Endothelial cell of umbilical vein (primary cell): ENCODE results near the gene PPP3CA. TPM values are rescaled to one million over a fixed set of nuclear protein-coding genes. Genes with fewer than 3 reads are reported as not detected.

Experiments used
- BruUV-seq: library from RNA; stranded (reverse); fragments of 400-500 nt; replicated peaks from 2 replicates; lab custom pipeline; 2021; lab: Mats Ljungman, UMichigan
- CTCF ChIA-PET: fragments of 300-600, 350-600 bp; sonication (Branson Sonifier 250); formaldehyde crosslinking; loops from one replicate; lab custom pipeline; 2021; ENCODE audit warnings: antibody characterized with exemption, inconsistent platforms; lab: Charles Lee
- POLR2A ChIA-PET: fragments of 300-600, 350-600 bp; sonication (Branson Sonifier 250); formaldehyde crosslinking; loops from one replicate; lab custom pipeline; 2021; ENCODE audit warnings: antibody characterized with exemption, inconsistent platforms; lab: Charles Lee
- DNase-seq: peaks from one replicate; pipeline ENCODE4 v3.0.0-alpha.2; 2011; ENCODE audit warnings: low read depth, low spot score
- FAIRE-seq: peaks from 2 replicates; lab custom pipeline; 2011; peaks lifted over from hg19 to GRCh38; lab: Jason Lieb, UNC
- H2AFZ ChIP-seq: 2 replicates; pipeline ENCODE4 v1.6.0; 2012; ENCODE audit warnings: low read depth, low read length, control low read depth, inconsistent platforms
- H3K27ac ChIP-seq: 2 replicates; pipeline ENCODE4 v1.5.1; 2011; ENCODE audit warnings: low read depth, mild to moderate bottlenecking, control low read depth, low read length, moderate library complexity; ENCODE audit not compliant: insufficient read depth
- H3K27me3 ChIP-seq, 2 experiments: 2 replicates each; pipeline versions ENCODE4 v1.6.0 to v1.6.1; 2011; ENCODE audit warnings: low read length in 2 of 2, mixed read lengths in 1 of 2; ENCODE audit not compliant: control insufficient read depth in 2 of 2, insufficient read depth in 2 of 2
- H3K36me3 ChIP-seq, 2 experiments: 2 replicates in 1 of 2; 3 replicates in 1 of 2; pipeline ENCODE4 v1.5.1; 2011; ENCODE audit warnings: low read length in 2 of 2, mild to moderate bottlenecking in 1 of 2, moderate library complexity in 1 of 2; ENCODE audit not compliant: control insufficient read depth in 2 of 2, insufficient read depth in 2 of 2; ENCODE audit errors: extremely low read depth in 1 of 2
- H3K4me1 ChIP-seq: 3 replicates; pipeline ENCODE4 v1.5.1; 2011; ENCODE audit warnings: mild to moderate bottlenecking, low read length; ENCODE audit not compliant: control insufficient read depth, insufficient read depth; ENCODE audit errors: extremely low read depth
- H3K4me2 ChIP-seq: 2 replicates; pipeline ENCODE4 v1.6.1; 2011; ENCODE audit warnings: low read length, control low read depth, mixed read lengths; ENCODE audit not compliant: insufficient read depth
- H3K4me3 ChIP-seq, 3 experiments: fragments of 200-600 bp in 1 of 3; sonication (generic), shearing (Covaris generic) in 1 of 3; replicated peaks in 1 of 3; 2 replicates each; pipeline ENCODE4 v1.5.1; 2011 to 2016; ENCODE audit warnings: control low read depth in 3 of 3, low read length in 3 of 3, mild to moderate bottlenecking in 2 of 3, inconsistent platforms in 1 of 3, low read depth in 1 of 3, moderate library complexity in 1 of 3; ENCODE audit not compliant: insufficient read depth in 1 of 3
- H3K79me2 ChIP-seq: 2 replicates; pipeline ENCODE4 v1.6.0; 2012; ENCODE audit warnings: low read length, inconsistent platforms; ENCODE audit not compliant: control insufficient read depth, insufficient read depth
- H3K9ac ChIP-seq: replicated peaks from 2 replicates; pipeline ENCODE3; 2011; ENCODE audit warnings: low read length, control low read depth; ENCODE audit not compliant: insufficient read depth; ENCODE audit errors: extremely low read depth
- H3K9me1 ChIP-seq: replicated peaks from 3 replicates; pipeline ENCODE4 v1.6.0; 2011; ENCODE audit warnings: mild to moderate bottlenecking, low read length; ENCODE audit not compliant: control insufficient read depth, insufficient read depth; ENCODE audit errors: extremely low read depth
- H3K9me3 ChIP-seq: replicated peaks from 2 replicates; pipeline ENCODE4 v1.5.1; 2012; ENCODE audit warnings: low read length, inconsistent platforms; ENCODE audit not compliant: control insufficient read depth, insufficient read depth
- H4K20me1 ChIP-seq: replicated peaks from 2 replicates; pipeline ENCODE3; 2011; ENCODE audit warnings: mild to moderate bottlenecking, low read length; ENCODE audit not compliant: control insufficient read depth, insufficient read depth; ENCODE audit errors: extremely low read depth
- EZH2 ChIP-seq: IDR thresholded peaks from 2 replicates; pipeline ENCODE4 v1.6.1; 2012; ENCODE audit warnings: borderline replicate concordance, low read depth, mild to moderate bottlenecking, moderate library complexity, low read length, inconsistent platforms; ENCODE audit not compliant: severe bottlenecking
- FOS ChIP-seq: IDR thresholded peaks from 2 replicates; pipeline ENCODE4 v1.6.1; 2011; ENCODE audit warnings: mild to moderate bottlenecking, low read length, moderate library complexity, borderline replicate concordance; ENCODE audit not compliant: insufficient read depth
- GATA2 ChIP-seq: IDR thresholded peaks from 2 replicates; pipeline ENCODE4 v1.7.0; 2011; ENCODE audit warnings: low read depth, mild to moderate bottlenecking, moderate library complexity, mixed read lengths, low read length; ENCODE audit not compliant: insufficient read length, insufficient read depth
- JUN ChIP-seq: IDR thresholded peaks from 2 replicates; pipeline ENCODE4 v1.6.1; 2011; ENCODE audit warnings: borderline replicate concordance, low read depth; ENCODE audit not compliant: insufficient read length, insufficient read depth
- MYC ChIP-seq: IDR thresholded peaks from one replicate; pipeline ENCODE4 v1.6.1; 2011; ENCODE audit warnings: mild to moderate bottlenecking, low read depth, low read length
- POLR2A ChIP-seq: IDR thresholded peaks from 2 replicates; pipeline ENCODE4 v1.6.1; 2012; ENCODE audit warnings: low read depth, mild to moderate bottlenecking, control low read depth, low read length
- POLR2AphosphoS5 ChIP-seq: IDR thresholded peaks from 2 replicates; pipeline ENCODE4 v1.6.1; 2012; ENCODE audit warnings: low read depth, mild to moderate bottlenecking, control low read depth, low read length, moderate library complexity; ENCODE audit not compliant: insufficient read depth
- dilution Hi-C: fragments of 300-500 bp; cut with MboI; formaldehyde crosslinking; loops from one replicate; pipeline ENCODE4 v1.15.0; 2019; ENCODE audit warnings: low sequenced_read_pairs; ENCODE audit not compliant: extremely low pct_ligation_motif_present
- intact Hi-C: fragments of 100-400 bp; cut with micrococcal nuclease; formaldehyde crosslinking; loops from one replicate; pipeline ENCODE4 v1.10.0; 2022
- polyA plus RNA-seq, 4 experiments: library from polyadenylated mRNA; depleted of rRNA in 3 of 4; stranded (reverse) in 3 of 4; unstranded in 1 of 4; fragments of >200 nt; gene quantifications; 2 replicates each; pipeline versions ENCODE4 v1.2.1 to v1.2.3, GENCODE V29; 2011 to 2012; ENCODE audit warnings: missing spikeins in 1 of 4
- total RNA-seq: library from RNA; stranded (reverse); gene quantifications from 2 replicates; pipeline ENCODE4 v1.2.3, GENCODE V29; 2021
- TF ChIP-seq, protein P1 (sequence below), 2 donors: IDR thresholded peaks; 1 replicate in 1 of 2; 2 replicates in 1 of 2; pipeline ENCODE4 v1.5.1; 2011; ENCODE audit warnings: low read length in 2 of 2, mild to moderate bottlenecking in 2 of 2, moderate library complexity in 2 of 2, control low read depth in 1 of 2, inconsistent platforms in 1 of 2, low read depth in 1 of 2; ENCODE audit not compliant: insufficient read depth in 1 of 2; ENCODE audit errors: extremely low read depth in 1 of 2
- TF ChIP-seq, protein P2 (sequence below): IDR thresholded peaks from 2 replicates; pipeline ENCODE4 v1.6.1; 2011; ENCODE audit not compliant: insufficient read depth, insufficient read length

PPP3CA gene
- total and polyA plus RNA-seq, 2 donors (not counting 3 experiments of a cell fraction or from before 2014, with no cell fraction given), result 7.0 to 43.3 TPM

DNA sequence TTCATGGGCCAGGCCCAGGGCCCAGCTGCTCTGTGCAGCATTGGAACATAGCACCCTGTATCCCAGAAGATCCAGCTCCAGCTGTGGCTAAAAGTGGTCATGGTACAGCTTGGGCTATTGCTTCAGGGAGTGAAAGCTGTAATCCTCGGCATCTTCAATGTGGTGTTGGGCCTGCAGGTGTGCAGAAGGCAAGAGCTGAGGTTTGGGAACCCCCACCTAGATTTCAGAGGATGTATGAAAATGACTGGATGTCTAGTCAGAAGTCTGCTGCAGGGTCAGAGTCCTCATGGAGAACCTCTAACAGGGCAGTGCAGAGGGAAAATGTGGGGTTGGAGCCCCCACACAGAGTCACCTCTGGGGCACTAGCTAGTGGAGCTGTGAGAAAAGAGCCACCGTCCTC lies 341.7 kb downstream of the PPP3CA start:
- POLR2A ChIA-PET, result no interaction called here
- dilution Hi-C loops, result no loop called here
- no TSS peak for BruUV-seq

More for the DNA sequence above, 341.7 kb downstream of the PPP3CA start:
- Histone ChIP-seq H3K4me2 (no peak overlapping the region), H3K4me3 (no peak overlapping the region), H3K9me3 (no peaks in the 10 kb centered on the region), H3K27me3 (no peaks in the 10 kb centered on the region), H4K20me1 (no peaks in the 10 kb centered on the region), H3K4me1 (no peaks in the 10 kb centered on the region), H3K79me2 (no peaks in the 10 kb centered on the region), H3K27ac (no peak overlapping the region), H2AFZ (no peak overlapping the region), H3K36me3 (no peaks in the 10 kb centered on the region), H3K9ac (no peak overlapping the region), H3K9me1 (no peaks in the 10 kb centered on the region)
- TF ChIP-seq GATA2, result no peak
- no peak for TF ChIP-seq MYC
- no peak for TF ChIP-seq POLR2A
- TF ChIP-seq, protein P1, sequence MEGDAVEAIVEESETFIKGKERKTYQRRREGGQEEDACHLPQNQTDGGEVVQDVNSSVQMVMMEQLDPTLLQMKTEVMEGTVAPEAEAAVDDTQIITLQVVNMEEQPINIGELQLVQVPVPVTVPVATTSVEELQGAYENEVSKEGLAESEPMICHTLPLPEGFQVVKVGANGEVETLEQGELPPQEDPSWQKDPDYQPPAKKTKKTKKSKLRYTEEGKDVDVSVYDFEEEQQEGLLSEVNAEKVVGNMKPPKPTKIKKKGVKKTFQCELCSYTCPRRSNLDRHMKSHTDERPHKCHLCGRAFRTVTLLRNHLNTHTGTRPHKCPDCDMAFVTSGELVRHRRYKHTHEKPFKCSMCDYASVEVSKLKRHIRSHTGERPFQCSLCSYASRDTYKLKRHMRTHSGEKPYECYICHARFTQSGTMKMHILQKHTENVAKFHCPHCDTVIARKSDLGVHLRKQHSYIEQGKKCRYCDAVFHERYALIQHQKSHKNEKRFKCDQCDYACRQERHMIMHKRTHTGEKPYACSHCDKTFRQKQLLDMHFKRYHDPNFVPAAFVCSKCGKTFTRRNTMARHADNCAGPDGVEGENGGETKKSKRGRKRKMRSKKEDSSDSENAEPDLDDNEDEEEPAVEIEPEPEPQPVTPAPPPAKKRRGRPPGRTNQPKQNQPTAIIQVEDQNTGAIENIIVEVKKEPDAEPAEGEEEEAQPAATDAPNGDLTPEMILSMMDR (IDR thresholded peaks at IDR 0.05; ENCODE audit: extremely low read depth in 1 of 2, insufficient read depth in 1 of 2, low read depth in 1 of 2, low read length in 2 of 2), result no peak
- TF ChIP-seq FOS, result no peak
- TF ChIP-seq EZH2, result no peak
- TF ChIP-seq JUN, result no peak
- TF ChIP-seq, protein P2, sequence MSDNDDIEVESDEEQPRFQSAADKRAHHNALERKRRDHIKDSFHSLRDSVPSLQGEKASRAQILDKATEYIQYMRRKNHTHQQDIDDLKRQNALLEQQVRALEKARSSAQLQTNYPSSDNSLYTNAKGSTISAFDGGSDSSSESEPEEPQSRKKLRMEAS, result no peak
- no peak for TF ChIP-seq POLR2AphosphoS5
- CTCF ChIA-PET, result no interaction called here
- intact Hi-C loops, result no loop called here
- FAIRE-seq, result no peak
- DNase-seq, result no peak
